MM.1S (cell line): ENCODE measurements around the gene TP53I13.

Source experiments
- EZH2 ChIP-seq: fragments of 300-600 bp; sonication (generic); optimal IDR thresholded peaks from 2 replicates; pipeline ENCODE3; 2017; ENCODE audit warnings: low read depth, mild to moderate bottlenecking, antibody characterized with exemption, low read length, mixed read lengths
- EZH2phosphoT487 ChIP-seq: fragments of 300-600 bp; sonication (generic); IDR thresholded peaks from 2 replicates; pipeline ENCODE4 v1.6.1; 2018; ENCODE audit warnings: antibody characterized with exemption, low read length
- TF ChIP-seq, protein P1 (sequence below): fragments of 300-600 bp; sonication (generic); IDR thresholded peaks from 2 replicates; pipeline ENCODE4 v1.5.1; 2016; ENCODE audit warnings: antibody characterized with exemption, low read length, mixed read lengths

DNA sequence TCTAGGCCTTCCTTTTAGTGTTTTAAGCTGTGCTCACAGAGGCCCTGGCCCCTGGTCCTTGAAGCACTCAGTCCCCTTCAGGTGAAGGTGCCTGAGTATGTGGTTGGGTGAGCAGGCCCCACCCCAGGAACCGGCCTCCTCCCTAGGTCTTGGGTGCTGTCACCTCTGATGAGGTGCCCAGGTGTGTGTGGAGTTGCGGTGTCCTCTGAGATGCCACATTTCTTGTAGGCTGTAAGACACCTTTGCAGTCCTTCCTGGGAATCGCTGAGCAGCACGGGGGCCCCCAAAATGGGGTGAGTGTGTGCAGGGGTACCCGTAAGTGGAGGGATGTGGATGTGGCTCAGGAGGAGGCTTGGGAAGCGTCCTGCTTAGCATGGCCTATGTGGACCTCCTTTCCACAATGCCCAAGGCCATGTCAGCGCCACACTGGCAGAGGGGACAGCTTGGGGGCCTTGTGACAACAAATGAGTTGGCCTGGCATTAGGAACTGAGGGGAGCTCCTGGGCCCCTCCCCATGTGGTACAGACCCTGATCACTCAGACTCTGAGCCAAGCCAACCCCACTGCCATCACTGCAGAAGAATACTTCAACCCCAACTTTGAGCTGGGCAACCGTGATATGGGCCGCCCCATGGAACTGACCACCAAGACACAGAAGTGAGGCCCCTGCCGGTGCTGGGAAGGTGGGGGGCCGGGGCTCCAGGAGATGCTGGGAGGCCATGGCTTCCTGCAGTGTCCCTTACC is 43.0 kb downstream of the TP53I13 start:
- TF ChIP-seq EZH2 (no peak), EZH2phosphoT487 (no peak)
- TF ChIP-seq, protein P1, sequence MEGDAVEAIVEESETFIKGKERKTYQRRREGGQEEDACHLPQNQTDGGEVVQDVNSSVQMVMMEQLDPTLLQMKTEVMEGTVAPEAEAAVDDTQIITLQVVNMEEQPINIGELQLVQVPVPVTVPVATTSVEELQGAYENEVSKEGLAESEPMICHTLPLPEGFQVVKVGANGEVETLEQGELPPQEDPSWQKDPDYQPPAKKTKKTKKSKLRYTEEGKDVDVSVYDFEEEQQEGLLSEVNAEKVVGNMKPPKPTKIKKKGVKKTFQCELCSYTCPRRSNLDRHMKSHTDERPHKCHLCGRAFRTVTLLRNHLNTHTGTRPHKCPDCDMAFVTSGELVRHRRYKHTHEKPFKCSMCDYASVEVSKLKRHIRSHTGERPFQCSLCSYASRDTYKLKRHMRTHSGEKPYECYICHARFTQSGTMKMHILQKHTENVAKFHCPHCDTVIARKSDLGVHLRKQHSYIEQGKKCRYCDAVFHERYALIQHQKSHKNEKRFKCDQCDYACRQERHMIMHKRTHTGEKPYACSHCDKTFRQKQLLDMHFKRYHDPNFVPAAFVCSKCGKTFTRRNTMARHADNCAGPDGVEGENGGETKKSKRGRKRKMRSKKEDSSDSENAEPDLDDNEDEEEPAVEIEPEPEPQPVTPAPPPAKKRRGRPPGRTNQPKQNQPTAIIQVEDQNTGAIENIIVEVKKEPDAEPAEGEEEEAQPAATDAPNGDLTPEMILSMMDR, result no peak
